Measurements from ENCODE around the gene C1QTNF12. TPM values are rescaled to one million over a fixed set of nuclear protein-coding genes. Genes with fewer than 3 reads are reported as not detected.

C1QTNF12 gene
- total and polyA plus RNA-seq, 2 donors (not counting 3 experiments of a cell fraction or from before 2014, with no cell fraction given) = 1.0 to 1.9 TPM

DNA sequence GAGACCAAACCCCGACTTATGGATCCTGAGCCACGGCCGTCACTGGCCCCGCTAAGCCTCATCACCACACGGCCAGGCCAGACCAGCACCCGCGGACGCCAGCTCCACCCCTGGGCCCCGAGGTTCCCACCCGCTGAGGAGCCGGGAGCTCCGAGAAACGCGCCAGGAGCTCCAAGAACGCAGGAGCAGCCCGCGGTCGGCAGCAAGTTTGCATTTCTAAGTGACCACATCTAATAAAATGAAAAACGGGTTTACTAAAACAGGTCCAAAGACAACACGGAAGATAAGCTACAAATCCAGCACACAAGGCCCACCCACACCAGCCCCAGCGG, 8.1 kb upstream of the C1QTNF12 start:
- DNase-seq (ENCODE audit: low read depth, low spot score) = no peak
- Histone ChIP-seq H3K4me1 (ENCODE audit: control insufficient read depth, extremely low read depth, insufficient read depth, low read length) (no peaks in the 10 kb centered on the region), H4K20me1 (replicated peaks; ENCODE audit: control insufficient read depth, extremely low read depth, insufficient read depth, low read length) (no peaks in the 10 kb centered on the region), H3K9ac (replicated peaks; ENCODE audit: extremely low read depth, insufficient read depth, low read length) (no peak overlapping the region), H3K27me3 (ENCODE audit: control insufficient read depth in 2 of 2, insufficient read depth in 2 of 2, low read length in 2 of 2) (no peaks in the 10 kb centered on the region), H3K36me3 (ENCODE audit: control insufficient read depth in 2 of 2, extremely low read depth in 1 of 2, insufficient read depth in 2 of 2, low read length in 2 of 2) (peaks cover 0 to 24% of the 10 kb centered on the region in 2 experiments), H3K9me3 (replicated peaks; ENCODE audit: control insufficient read depth, insufficient read depth, low read length) (no peaks in the 10 kb centered on the region), H3K4me2 (ENCODE audit: insufficient read depth, low read length) (no peak overlapping the region), H3K4me3 (replicated peaks in 1 of 3; ENCODE audit: insufficient read depth in 1 of 3, low read depth in 1 of 3, low read length in 3 of 3) (no peak overlapping the region), H3K79me2 (ENCODE audit: control insufficient read depth, insufficient read depth, low read length) (no peaks in the 10 kb centered on the region), H2AFZ (ENCODE audit: low read depth, low read length) (no peak overlapping the region), H3K27ac (ENCODE audit: insufficient read depth, low read depth, low read length) (no peak overlapping the region), H3K9me1 (replicated peaks; ENCODE audit: control insufficient read depth, extremely low read depth, insufficient read depth, low read length) (no peaks in the 10 kb centered on the region)
- no peak for FAIRE-seq
- no TSS peak for BruUV-seq (replicated peaks)
- ChIA-PET CTCF (no interaction called here), POLR2A (no interaction called here)
- dilution Hi-C loops (cut with MboI; ENCODE audit: extremely low pct_ligation_motif_present, low sequenced_read_pairs) (no loop called here), intact Hi-C loops (cut with micrococcal nuclease) (no loop called here)
- TF ChIP-seq POLR2AphosphoS5 (IDR thresholded peaks at IDR 0.05; ENCODE audit: insufficient read depth, low read depth, low read length) (no peak), GATA2 (IDR thresholded peaks at IDR 0.05; ENCODE audit: insufficient read depth, insufficient read length, low read depth, low read length) (no peak)
- TF ChIP-seq, protein P1, sequence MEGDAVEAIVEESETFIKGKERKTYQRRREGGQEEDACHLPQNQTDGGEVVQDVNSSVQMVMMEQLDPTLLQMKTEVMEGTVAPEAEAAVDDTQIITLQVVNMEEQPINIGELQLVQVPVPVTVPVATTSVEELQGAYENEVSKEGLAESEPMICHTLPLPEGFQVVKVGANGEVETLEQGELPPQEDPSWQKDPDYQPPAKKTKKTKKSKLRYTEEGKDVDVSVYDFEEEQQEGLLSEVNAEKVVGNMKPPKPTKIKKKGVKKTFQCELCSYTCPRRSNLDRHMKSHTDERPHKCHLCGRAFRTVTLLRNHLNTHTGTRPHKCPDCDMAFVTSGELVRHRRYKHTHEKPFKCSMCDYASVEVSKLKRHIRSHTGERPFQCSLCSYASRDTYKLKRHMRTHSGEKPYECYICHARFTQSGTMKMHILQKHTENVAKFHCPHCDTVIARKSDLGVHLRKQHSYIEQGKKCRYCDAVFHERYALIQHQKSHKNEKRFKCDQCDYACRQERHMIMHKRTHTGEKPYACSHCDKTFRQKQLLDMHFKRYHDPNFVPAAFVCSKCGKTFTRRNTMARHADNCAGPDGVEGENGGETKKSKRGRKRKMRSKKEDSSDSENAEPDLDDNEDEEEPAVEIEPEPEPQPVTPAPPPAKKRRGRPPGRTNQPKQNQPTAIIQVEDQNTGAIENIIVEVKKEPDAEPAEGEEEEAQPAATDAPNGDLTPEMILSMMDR (IDR thresholded peaks at IDR 0.05; ENCODE audit: extremely low read depth in 1 of 2, insufficient read depth in 1 of 2, low read depth in 1 of 2, low read length in 2 of 2) = no peak
- TF ChIP-seq, protein P2, sequence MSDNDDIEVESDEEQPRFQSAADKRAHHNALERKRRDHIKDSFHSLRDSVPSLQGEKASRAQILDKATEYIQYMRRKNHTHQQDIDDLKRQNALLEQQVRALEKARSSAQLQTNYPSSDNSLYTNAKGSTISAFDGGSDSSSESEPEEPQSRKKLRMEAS (IDR thresholded peaks at IDR 0.05; ENCODE audit: insufficient read depth, insufficient read length) = no peak

DNA sequence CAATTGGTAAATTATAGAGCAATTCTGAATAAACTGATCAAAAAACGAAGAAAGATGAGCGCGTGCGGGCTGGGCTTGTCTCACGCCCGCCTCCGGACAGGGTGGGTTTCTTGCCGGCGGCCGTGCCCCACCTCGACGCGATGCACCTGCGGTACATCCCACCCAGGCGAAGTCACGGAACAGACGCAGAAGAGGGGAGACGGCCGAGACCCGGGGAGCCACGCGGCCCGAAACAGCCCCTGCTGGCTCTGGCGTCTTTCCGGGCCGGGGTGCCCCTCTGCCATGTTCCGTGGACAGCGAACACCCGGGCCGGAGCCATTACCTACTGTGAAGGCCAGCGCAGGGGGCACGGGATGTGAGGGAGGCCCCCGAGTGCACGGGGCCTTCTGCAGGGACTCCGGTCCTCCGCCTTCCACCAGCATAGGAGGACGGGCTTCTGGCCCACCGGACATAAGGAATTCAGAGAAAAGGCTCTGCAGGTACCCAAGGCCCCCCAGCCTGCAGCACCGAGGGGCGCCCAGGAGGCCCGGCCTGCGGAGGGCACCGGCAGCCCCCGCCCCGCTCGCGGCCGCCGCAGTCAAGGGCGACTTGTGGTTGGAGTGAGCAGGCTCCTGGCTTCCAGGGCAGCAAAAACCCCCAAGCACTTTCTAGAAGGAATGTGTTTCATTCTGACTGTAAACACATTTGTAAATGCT, 7.6 kb upstream of the C1QTNF12 start:
- dilution Hi-C loops (cut with MboI; ENCODE audit: extremely low pct_ligation_motif_present, low sequenced_read_pairs) = no loop called here
- no TSS peak for BruUV-seq (replicated peaks)

More for the DNA sequence above, 7.6 kb upstream of the C1QTNF12 start:
- DNase-seq (ENCODE audit: low read depth, low spot score) (no peak), FAIRE-seq (no peak)
- intact Hi-C loops (cut with micrococcal nuclease) = no loop called here
- Histone ChIP-seq H3K9me3 (replicated peaks; ENCODE audit: control insufficient read depth, insufficient read depth, low read length) (no peaks in the 10 kb centered on the region), H3K27ac (ENCODE audit: insufficient read depth, low read depth, low read length) (no peak overlapping the region), H2AFZ (ENCODE audit: low read depth, low read length) (no peak overlapping the region), H3K4me3 (replicated peaks in 1 of 3; ENCODE audit: insufficient read depth in 1 of 3, low read depth in 1 of 3, low read length in 3 of 3) (no peak overlapping the region), H3K79me2 (ENCODE audit: control insufficient read depth, insufficient read depth, low read length) (no peaks in the 10 kb centered on the region), H3K36me3 (ENCODE audit: control insufficient read depth in 2 of 2, extremely low read depth in 1 of 2, insufficient read depth in 2 of 2, low read length in 2 of 2) (peaks cover 0 to 21% of the 10 kb centered on the region in 2 experiments), H3K9me1 (replicated peaks; ENCODE audit: control insufficient read depth, extremely low read depth, insufficient read depth, low read length) (no peaks in the 10 kb centered on the region), H4K20me1 (replicated peaks; ENCODE audit: control insufficient read depth, extremely low read depth, insufficient read depth, low read length) (no peaks in the 10 kb centered on the region), H3K9ac (replicated peaks; ENCODE audit: extremely low read depth, insufficient read depth, low read length) (no peak overlapping the region), H3K4me1 (ENCODE audit: control insufficient read depth, extremely low read depth, insufficient read depth, low read length) (no peaks in the 10 kb centered on the region), H3K4me2 (ENCODE audit: insufficient read depth, low read length) (no peak overlapping the region), H3K27me3 (ENCODE audit: control insufficient read depth in 2 of 2, insufficient read depth in 2 of 2, low read length in 2 of 2) (no peaks in the 10 kb centered on the region)
- TF ChIP-seq, protein P2 (IDR thresholded peaks at IDR 0.05; ENCODE audit: insufficient read depth, insufficient read length) = no peak
- no peak for TF ChIP-seq JUN (IDR thresholded peaks at IDR 0.05; ENCODE audit: borderline replicate concordance, insufficient read depth, insufficient read length, low read depth)
- TF ChIP-seq FOS (IDR thresholded peaks at IDR 0.05; ENCODE audit: borderline replicate concordance, insufficient read depth, low read length) = no peak
- no peak for TF ChIP-seq MYC (IDR thresholded peaks at IDR 0.05; ENCODE audit: low read depth, low read length)
- TF ChIP-seq, protein P1 (IDR thresholded peaks at IDR 0.05; ENCODE audit: extremely low read depth in 1 of 2, insufficient read depth in 1 of 2, low read depth in 1 of 2, low read length in 2 of 2) = no peak
- TF ChIP-seq EZH2 (IDR thresholded peaks at IDR 0.05; ENCODE audit: borderline replicate concordance, low read depth, low read length, severe bottlenecking) = no peak
- TF ChIP-seq POLR2AphosphoS5 (IDR thresholded peaks at IDR 0.05; ENCODE audit: insufficient read depth, low read depth, low read length) = no peak
- TF ChIP-seq GATA2 (IDR thresholded peaks at IDR 0.05; ENCODE audit: insufficient read depth, insufficient read length, low read depth, low read length) = no peak
- TF ChIP-seq POLR2A (IDR thresholded peaks at IDR 0.05; ENCODE audit: low read depth, low read length) = no peak
- POLR2A ChIA-PET = no interaction called here
- CTCF ChIA-PET = no interaction called here
